ENCODE measurements around the gene SEZ6L2. TPM values are rescaled to one million over a fixed set of nuclear protein-coding genes. Genes with fewer than 3 reads are reported as not detected.

Gene SEZ6L2
- total RNA-seq, 1 experiment from 2014 or later, result 44.7 TPM

DNA sequence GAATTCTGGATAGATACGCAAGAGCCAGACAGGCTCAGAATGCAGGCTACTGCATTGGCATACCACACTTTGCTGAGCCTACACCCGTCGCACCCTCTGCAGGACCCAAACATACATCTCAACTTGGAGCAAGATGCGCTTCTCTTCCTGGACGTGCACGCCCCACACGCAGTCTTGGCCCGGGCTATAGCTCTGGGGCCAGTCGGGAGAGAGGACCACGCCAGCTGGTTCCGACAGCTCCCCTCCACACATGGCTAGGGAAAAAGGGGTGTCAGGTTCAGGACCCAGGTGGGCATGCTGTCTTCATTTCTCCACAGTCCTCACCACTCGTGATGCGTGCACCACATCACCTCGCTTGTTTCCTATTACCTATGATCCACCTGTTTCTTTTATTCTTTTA is 21.2 kb downstream of the SEZ6L2 start:
- no peak overlapping the region for H4K91ac ChIP-seq (ENCODE audit: insufficient read length, low read depth, low read length)
- no peak overlapping the region for H2AK5ac ChIP-seq (ENCODE audit: insufficient read length, low read length)
- H2BK12ac ChIP-seq (ENCODE audit: insufficient read length, low read depth, low read length), result no peak overlapping the region
- no peaks in the 10 kb centered on the region for H3K4me1 ChIP-seq (ENCODE audit: insufficient read depth, low read length)
- TF ChIP-seq, protein P1, sequence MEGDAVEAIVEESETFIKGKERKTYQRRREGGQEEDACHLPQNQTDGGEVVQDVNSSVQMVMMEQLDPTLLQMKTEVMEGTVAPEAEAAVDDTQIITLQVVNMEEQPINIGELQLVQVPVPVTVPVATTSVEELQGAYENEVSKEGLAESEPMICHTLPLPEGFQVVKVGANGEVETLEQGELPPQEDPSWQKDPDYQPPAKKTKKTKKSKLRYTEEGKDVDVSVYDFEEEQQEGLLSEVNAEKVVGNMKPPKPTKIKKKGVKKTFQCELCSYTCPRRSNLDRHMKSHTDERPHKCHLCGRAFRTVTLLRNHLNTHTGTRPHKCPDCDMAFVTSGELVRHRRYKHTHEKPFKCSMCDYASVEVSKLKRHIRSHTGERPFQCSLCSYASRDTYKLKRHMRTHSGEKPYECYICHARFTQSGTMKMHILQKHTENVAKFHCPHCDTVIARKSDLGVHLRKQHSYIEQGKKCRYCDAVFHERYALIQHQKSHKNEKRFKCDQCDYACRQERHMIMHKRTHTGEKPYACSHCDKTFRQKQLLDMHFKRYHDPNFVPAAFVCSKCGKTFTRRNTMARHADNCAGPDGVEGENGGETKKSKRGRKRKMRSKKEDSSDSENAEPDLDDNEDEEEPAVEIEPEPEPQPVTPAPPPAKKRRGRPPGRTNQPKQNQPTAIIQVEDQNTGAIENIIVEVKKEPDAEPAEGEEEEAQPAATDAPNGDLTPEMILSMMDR (conservative IDR thresholded peaks at IDR 0.05), result no peak
- no peak overlapping the region for H2BK5ac ChIP-seq (ENCODE audit: insufficient read length, low read length)
- H4K5ac ChIP-seq (ENCODE audit: insufficient read length, low read depth, low read length), result no peak overlapping the region
- H3K14ac ChIP-seq (ENCODE audit: insufficient read depth, low read length), result no peak overlapping the region
- H3K4ac ChIP-seq (ENCODE audit: low read depth, low read length), result no peak overlapping the region
- Mint-ChIP-seq H3K27me3 (ENCODE audit: low read depth) (peaks cover 5% of the 10 kb centered on the region), H3K27ac (peak overlapping the region; percentile 74 to 94 (median 90); a peak in 5 of 7 replicates), H3K36me3 (ENCODE audit: insufficient read depth in 1 of 3, low read depth in 3 of 3) (peaks cover 2 to 22% (median 15%) of the 10 kb centered on the region in 3 experiments; a peak in 6 of 7 replicates), H3K4me3 (peak overlapping the region; percentile 15 to 87; a peak in 2 of 5 replicates), H3K4me1 (peaks cover 13 to 14% of the 10 kb centered on the region in 2 experiments), H3K9me3 (no peaks in the 10 kb centered on the region; a peak in 1 of 5 replicates)
- H3T11ph ChIP-seq (ENCODE audit: low read length), result no peak overlapping the region
- no peak overlapping the region for H3K18ac ChIP-seq (ENCODE audit: insufficient read length, low read depth, low read length)
- H2BK15ac ChIP-seq (ENCODE audit: low read depth, low read length), result no peak overlapping the region
- no peak for DNase-seq
- no peak overlapping the region for H4K8ac ChIP-seq (replicated peaks; ENCODE audit: insufficient read length, low read depth, low read length)
- H3K23me2 ChIP-seq (ENCODE audit: insufficient read length, low read depth, low read length, poor library complexity, severe bottlenecking), result peaks cover 10% of the 10 kb centered on the region
- H3K79me2 ChIP-seq (ENCODE audit: insufficient read depth, low read length), result no peaks in the 10 kb centered on the region
- no peak overlapping the region for H3K23ac ChIP-seq (ENCODE audit: insufficient read length, low read depth, low read length)
- no peaks in the 10 kb centered on the region for H3K9me3 ChIP-seq (ENCODE audit: control insufficient read depth, low read depth, low read length)
- no peak overlapping the region for H3K9ac ChIP-seq (ENCODE audit: extremely low read depth, insufficient read length, low read length)
- no peak overlapping the region for H3K56ac ChIP-seq (ENCODE audit: insufficient read length, low read depth, low read length)
- H2BK120ac ChIP-seq (ENCODE audit: low read depth, low read length, poor library complexity, severe bottlenecking), result no peak overlapping the region
- no peaks in the 10 kb centered on the region for H4K20me1 ChIP-seq (ENCODE audit: control insufficient read depth, insufficient read depth, insufficient read length)
- no peaks in the 10 kb centered on the region for H3K79me1 ChIP-seq (ENCODE audit: insufficient read depth, low read depth, low read length, poor library complexity, severe bottlenecking)
- H2BK20ac ChIP-seq (ENCODE audit: low read depth, low read length, poor library complexity, severe bottlenecking), result no peak overlapping the region
- peak overlapping the region; percentile 10 for H3K4me2 ChIP-seq (ENCODE audit: insufficient read depth, insufficient read length, low read length)
- H3K27ac ChIP-seq (ENCODE audit: insufficient read length, low read depth, low read length), result no peak overlapping the region
- H3K27me3 ChIP-seq (ENCODE audit: insufficient read depth, low read length), result no peaks in the 10 kb centered on the region
- WGBS (ENCODE audit: extremely low coverage, insufficient read length, low lambda C conversion rate), result no CpG with 5 or more reads among the region's 14 CpGs
- H2AFZ ChIP-seq (ENCODE audit: low read length), result no peak overlapping the region

All from H9 (cell line).